Measurements from ENCODE around the gene CABCOCO1. TPM values are rescaled to one million over a fixed set of nuclear protein-coding genes. Genes with fewer than 3 reads are reported as not detected.
"Not testable (repeated sequence)": the region's sequence is repeated elsewhere in the genome, so short reads cannot be mapped to it uniquely, and the experiment has no call there.

CABCOCO1 gene
- total RNA-seq, 2 donors from 2014 or later, result not detected

- no peak for DNase-seq
- Mint-ChIP-seq H3K36me3 (ENCODE audit: low read depth) (no peaks in the 10 kb centered on the region), H3K4me3 (no peak overlapping the region), H3K4me1 (no peaks in the 10 kb centered on the region), H3K27ac (no peak overlapping the region), H3K27me3 (peaks cover 7% of the 10 kb centered on the region)
- ATAC-seq, result no peak
- no peaks in the 10 kb centered on the region for H3K9me3 ChIP-seq (ENCODE audit: control insufficient read depth, low read length, poor library complexity, severe bottlenecking)
Measured at GRCh38 chr10:61702584-61702983, 39.9 kb downstream of the CABCOCO1 start.

DNA sequence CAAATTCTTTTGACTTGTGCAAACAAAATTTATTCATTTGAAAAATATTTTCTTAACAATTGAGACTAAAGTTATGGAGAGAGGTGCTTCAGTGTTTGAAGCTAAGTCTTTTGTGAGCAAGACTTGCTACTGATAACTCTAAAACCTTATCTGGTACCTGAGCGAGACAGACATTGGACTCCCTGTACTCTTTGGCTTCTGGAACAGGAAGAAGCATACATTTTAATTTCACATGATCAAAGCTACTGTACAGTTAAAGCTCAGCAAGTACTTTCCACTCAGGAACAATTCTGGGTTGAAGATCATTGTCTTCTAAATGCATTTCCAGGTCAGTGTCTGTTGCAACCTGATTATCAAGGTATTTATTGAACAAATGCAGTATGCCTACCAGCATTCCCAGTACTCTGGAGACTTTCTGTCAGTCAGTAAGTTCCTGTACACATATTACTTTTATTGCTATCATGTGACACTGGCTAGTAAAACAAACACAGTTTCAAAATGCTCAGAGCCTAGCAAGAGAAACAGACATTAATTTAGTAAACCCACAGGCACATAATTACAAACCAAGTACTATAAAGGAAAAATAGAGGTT lies 42.4 kb downstream of the CABCOCO1 start:
- Mint-ChIP-seq H3K4me3 (no peak overlapping the region), H3K4me1 (no peaks in the 10 kb centered on the region), H3K27me3 (peaks cover 11% of the 10 kb centered on the region), H3K36me3 (ENCODE audit: low read depth) (no peaks in the 10 kb centered on the region), H3K27ac (no peak overlapping the region)
- H3K9me3 ChIP-seq (ENCODE audit: control insufficient read depth, low read length, poor library complexity, severe bottlenecking), result no peaks in the 10 kb centered on the region
- DNase-seq (no peak), ATAC-seq (no peak)

- no peaks in the 10 kb centered on the region for H3K36me3 Mint-ChIP-seq (ENCODE audit: low read depth)
- H3K4me1 Mint-ChIP-seq, result no peaks in the 10 kb centered on the region
- ATAC-seq (no peak), DNase-seq (no peak)
- H3K9me3 ChIP-seq (ENCODE audit: control insufficient read depth, low read length, poor library complexity, severe bottlenecking), result no peaks in the 10 kb centered on the region
- H3K27ac Mint-ChIP-seq, result no peak overlapping the region
- H3K4me3 Mint-ChIP-seq, result no peak overlapping the region
- peaks cover 11% of the 10 kb centered on the region for H3K27me3 Mint-ChIP-seq
Measured at GRCh38 chr10:61708846-61709245, 46.1 kb downstream of the CABCOCO1 start.

GRCh38 chr10:61712105-61712504 lies 49.4 kb downstream of the CABCOCO1 start:
- not testable (repeated sequence) for DNase-seq; H3K9me3 ChIP-seq (ENCODE audit: control insufficient read depth, low read length, poor library complexity, severe bottlenecking); H3K4me3 Mint-ChIP-seq; H3K27ac Mint-ChIP-seq; ATAC-seq; H3K36me3 Mint-ChIP-seq (ENCODE audit: low read depth); H3K4me1 Mint-ChIP-seq
- peaks cover 22% of the 10 kb centered on the region for H3K27me3 Mint-ChIP-seq

GRCh38 chr10:61719475-61719874 lies 56.7 kb downstream of the CABCOCO1 start:
- not testable (repeated sequence) for H3K4me3 Mint-ChIP-seq; H3K9me3 ChIP-seq (ENCODE audit: control insufficient read depth, low read length, poor library complexity, severe bottlenecking); H3K36me3 Mint-ChIP-seq (ENCODE audit: low read depth); ATAC-seq; H3K27ac Mint-ChIP-seq; H3K4me1 Mint-ChIP-seq; DNase-seq
- H3K27me3 Mint-ChIP-seq, result peaks cover 18% of the 10 kb centered on the region

DNA sequence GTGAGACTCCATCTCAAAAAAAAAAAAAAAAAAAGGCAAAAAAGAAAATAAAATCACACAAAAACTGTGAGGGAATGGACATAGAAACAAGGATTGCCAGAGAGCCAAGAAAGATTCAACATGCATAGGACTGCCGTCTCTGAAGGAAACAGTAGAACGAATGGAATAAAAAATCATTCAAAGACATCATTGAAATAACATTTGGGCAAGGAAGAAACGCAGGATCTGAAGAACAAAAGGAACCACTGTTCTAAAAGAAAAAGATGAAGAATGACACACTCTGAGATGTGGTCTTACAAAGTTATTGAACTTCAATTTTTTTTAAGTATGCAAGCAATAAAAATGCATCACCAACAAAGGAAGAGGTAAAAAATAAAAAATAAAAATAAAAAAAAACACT lies 57.2 kb downstream of the CABCOCO1 start:
- H3K4me3 Mint-ChIP-seq, result no peak overlapping the region
- DNase-seq, result no peak
- no peaks in the 10 kb centered on the region for H3K4me1 Mint-ChIP-seq
- no peak for ATAC-seq
- H3K9me3 ChIP-seq (ENCODE audit: control insufficient read depth, low read length, poor library complexity, severe bottlenecking), result no peaks in the 10 kb centered on the region
- H3K27ac Mint-ChIP-seq, result no peak overlapping the region
- peaks cover 2% of the 10 kb centered on the region for H3K36me3 Mint-ChIP-seq (ENCODE audit: low read depth)
- H3K27me3 Mint-ChIP-seq, result peaks cover 14% of the 10 kb centered on the region

- H3K9me3 ChIP-seq (ENCODE audit: control insufficient read depth, low read length, poor library complexity, severe bottlenecking), result no peaks in the 10 kb centered on the region
- no peaks in the 10 kb centered on the region for H3K4me1 Mint-ChIP-seq
- DNase-seq, result no peak
- no peak overlapping the region for H3K27ac Mint-ChIP-seq
- no peak for ATAC-seq
- no peak overlapping the region for H3K4me3 Mint-ChIP-seq
- peaks cover 9% of the 10 kb centered on the region for H3K27me3 Mint-ChIP-seq
- no peaks in the 10 kb centered on the region for H3K36me3 Mint-ChIP-seq (ENCODE audit: low read depth)
Measured at GRCh38 chr10:61721431-61721830, 58.7 kb downstream of the CABCOCO1 start.

- H3K4me1 Mint-ChIP-seq, ATAC-seq: not testable (repeated sequence)
Measured at GRCh38 chr10:61725221-61725620, 62.5 kb downstream of the CABCOCO1 start.

DNA sequence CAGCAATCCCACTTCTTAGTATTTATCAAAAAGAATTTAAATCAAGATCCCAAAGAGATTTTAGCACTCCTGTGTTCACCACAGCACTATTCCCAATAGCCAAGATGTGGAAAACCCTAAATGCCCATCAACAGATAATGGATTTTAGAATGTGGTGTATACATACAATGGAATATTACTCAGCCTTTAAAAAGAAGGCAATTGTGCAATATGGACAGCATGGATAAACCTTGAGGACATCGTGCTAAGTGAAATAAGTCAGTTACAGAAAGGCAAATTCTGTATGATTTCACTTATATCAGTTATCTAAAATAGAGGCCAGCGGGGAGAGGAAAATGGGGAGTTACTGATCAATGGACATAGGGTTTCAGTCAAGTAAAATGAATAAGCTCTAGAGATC lies 66.9 kb downstream of the CABCOCO1 start:
- DNase-seq, result no peak
- H3K36me3 Mint-ChIP-seq (ENCODE audit: low read depth), result no peaks in the 10 kb centered on the region
- no peak overlapping the region for H3K27ac Mint-ChIP-seq
- peaks cover 37% of the 10 kb centered on the region for H3K27me3 Mint-ChIP-seq
- no peaks in the 10 kb centered on the region for H3K4me1 Mint-ChIP-seq
- no peak overlapping the region for H3K4me3 Mint-ChIP-seq
- H3K9me3 ChIP-seq (ENCODE audit: control insufficient read depth, low read length, poor library complexity, severe bottlenecking), result no peaks in the 10 kb centered on the region
- no peak for ATAC-seq

More at GRCh38 chr10:61725221-61725620, 62.5 kb downstream of the CABCOCO1 start:
- H3K27ac Mint-ChIP-seq; H3K4me3 Mint-ChIP-seq; DNase-seq; H3K36me3 Mint-ChIP-seq (ENCODE audit: low read depth); H3K9me3 ChIP-seq (ENCODE audit: control insufficient read depth, low read length, poor library complexity, severe bottlenecking): not testable (repeated sequence)
- H3K27me3 Mint-ChIP-seq, result peaks cover 22% of the 10 kb centered on the region

GRCh38 chr10:61730671-61731070 lies 67.9 kb downstream of the CABCOCO1 start:
- no peak overlapping the region for H3K27ac Mint-ChIP-seq

DNA sequence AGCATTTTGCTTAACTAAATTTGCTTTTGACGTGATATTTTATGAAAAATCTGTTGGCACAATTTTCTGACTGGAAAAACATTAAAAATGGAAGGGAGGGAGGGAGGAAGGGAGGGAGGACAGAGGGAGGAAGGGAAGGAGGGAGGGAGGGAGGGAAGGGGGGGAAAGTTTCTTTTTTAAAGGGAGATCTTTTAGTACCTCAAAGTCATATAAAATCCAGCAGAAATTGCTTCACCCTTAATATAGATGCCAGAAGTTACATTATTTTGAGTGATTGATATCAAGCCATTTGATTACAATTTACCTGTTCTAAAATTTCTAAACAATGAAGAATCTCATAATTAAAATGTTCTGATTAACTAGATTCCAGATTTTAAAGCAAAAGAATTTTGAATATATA lies 68.9 kb downstream of the CABCOCO1 start:
- Mint-ChIP-seq H3K4me1 (no peaks in the 10 kb centered on the region), H3K4me3 (no peak overlapping the region), H3K27ac (no peak overlapping the region), H3K36me3 (ENCODE audit: low read depth) (peaks cover 2% of the 10 kb centered on the region), H3K27me3 (peaks cover 51% of the 10 kb centered on the region)
- no peaks in the 10 kb centered on the region for H3K9me3 ChIP-seq (ENCODE audit: control insufficient read depth, low read length, poor library complexity, severe bottlenecking)
- ATAC-seq (no peak), DNase-seq (no peak)

More at GRCh38 chr10:61730671-61731070, 67.9 kb downstream of the CABCOCO1 start:
- no peak for DNase-seq
- Mint-ChIP-seq H3K27me3 (peaks cover 44% of the 10 kb centered on the region), H3K36me3 (ENCODE audit: low read depth) (no peaks in the 10 kb centered on the region), H3K4me3 (no peak overlapping the region), H3K4me1 (no peaks in the 10 kb centered on the region)
- H3K9me3 ChIP-seq (ENCODE audit: control insufficient read depth, low read length, poor library complexity, severe bottlenecking), result no peaks in the 10 kb centered on the region
- ATAC-seq, result no peak

GRCh38 chr10:61732629-61733278 lies 70.0 kb downstream of the CABCOCO1 start:
- ATAC-seq, result no peak
- H3K27me3 Mint-ChIP-seq, result peaks cover 60% of the 10 kb centered on the region
- no peaks in the 10 kb centered on the region for H3K9me3 ChIP-seq (ENCODE audit: control insufficient read depth, low read length, poor library complexity, severe bottlenecking)
- H3K36me3 Mint-ChIP-seq (ENCODE audit: low read depth), result peaks cover 2% of the 10 kb centered on the region
- no peak overlapping the region for H3K4me3 Mint-ChIP-seq
- no peak overlapping the region for H3K27ac Mint-ChIP-seq
- H3K4me1 Mint-ChIP-seq, result no peaks in the 10 kb centered on the region
- DNase-seq, result no peak

GRCh38 chr10:61733358-61733940 lies 70.7 kb downstream of the CABCOCO1 start:
- no peaks in the 10 kb centered on the region for H3K4me1 Mint-ChIP-seq
- H3K9me3 ChIP-seq (ENCODE audit: control insufficient read depth, low read length, poor library complexity, severe bottlenecking), result no peaks in the 10 kb centered on the region
- ATAC-seq, result no peak
- H3K4me3 Mint-ChIP-seq, result no peak overlapping the region
- H3K36me3 Mint-ChIP-seq (ENCODE audit: low read depth), result peaks cover 2% of the 10 kb centered on the region
- H3K27me3 Mint-ChIP-seq, result peaks cover 56% of the 10 kb centered on the region
- DNase-seq, result no peak
- no peak overlapping the region for H3K27ac Mint-ChIP-seq

- Mint-ChIP-seq H3K27ac (no peak overlapping the region), H3K36me3 (ENCODE audit: low read depth) (peaks cover 2% of the 10 kb centered on the region), H3K4me3 (no peak overlapping the region), H3K4me1 (no peaks in the 10 kb centered on the region), H3K27me3 (peaks cover 44% of the 10 kb centered on the region)
- H3K9me3 ChIP-seq (ENCODE audit: control insufficient read depth, low read length, poor library complexity, severe bottlenecking), result no peaks in the 10 kb centered on the region
- DNase-seq (no peak), ATAC-seq (no peak)
Measured at GRCh38 chr10:61735882-61736281, 73.2 kb downstream of the CABCOCO1 start.

All from T-helper 17 cell (primary cell).